Activated CD8-positive, alpha-beta T cell treated with anti-CD3 and anti-CD28 coated beads for 36 hours (primary cell): ENCODE results near the gene SEMA6B. TPM values are rescaled to one million over a fixed set of nuclear protein-coding genes. Genes with fewer than 3 reads are reported as not detected.

Source experiments
- ATAC-seq: fragments of 200-7000 bp; cut with Tn5 transposase; one replicate; pipeline ENCODE4 v1.10.0; 2021; ENCODE audit warnings: mild to moderate bottlenecking, moderate library complexity
- CTCF ChIA-PET: fragments of 350-600 bp; sonication (Branson Sonifier 250); formaldehyde crosslinking; loops from one replicate; lab custom pipeline; 2021; ENCODE audit warnings: antibody characterized with exemption; lab: Charles Lee
- POLR2A ChIA-PET: fragments of 350-600 bp; sonication (Branson Sonifier 250); formaldehyde crosslinking; loops from one replicate; lab custom pipeline; 2021; ENCODE audit warnings: antibody characterized with exemption; lab: Charles Lee
- DNase-seq: peaks from one replicate; pipeline ENCODE4 v3.0.0-alpha.2; 2020
- H3K27ac Mint-ChIP-seq: one replicate; pipeline ENCODE4 v1.8.0; 2021; ENCODE audit warnings: mild to moderate bottlenecking, mixed read lengths
- H3K27me3 Mint-ChIP-seq: one replicate; pipeline ENCODE4 v1.8.0; 2021; ENCODE audit warnings: mixed read lengths
- H3K36me3 Mint-ChIP-seq: one replicate; pipeline ENCODE4 v1.8.0; 2021; ENCODE audit warnings: low read depth, mixed read lengths
- H3K4me1 Mint-ChIP-seq: one replicate; pipeline ENCODE4 v1.8.0; 2021; ENCODE audit warnings: low read depth, mixed read lengths
- H3K4me3 Mint-ChIP-seq: one replicate; pipeline ENCODE4 v1.8.0; 2021; ENCODE audit warnings: mild to moderate bottlenecking, moderate library complexity, mixed read lengths
- H3K9me3 Mint-ChIP-seq: one replicate; pipeline ENCODE4 v1.8.0; 2021; ENCODE audit warnings: mixed read lengths
- intact Hi-C: fragments of 100-400 bp; cut with micrococcal nuclease; formaldehyde crosslinking; loops from one replicate; pipeline ENCODE4 v1.10.0; 2022
- total RNA-seq, 2 experiments: library from RNA; stranded (reverse); gene quantifications; one replicate each; pipeline ENCODE4 v1.2.3, GENCODE V29; 2021
- TF ChIP-seq, protein P1 (sequence below): fragments of 200-600 bp; IDR thresholded peaks from one replicate; pipeline ENCODE4 v1.8.0; 2022; ENCODE audit warnings: antibody characterized with exemption, mild to moderate bottlenecking

Gene SEMA6B
- total RNA-seq, 2 experiments from 2014 or later, result not detected

DNA sequence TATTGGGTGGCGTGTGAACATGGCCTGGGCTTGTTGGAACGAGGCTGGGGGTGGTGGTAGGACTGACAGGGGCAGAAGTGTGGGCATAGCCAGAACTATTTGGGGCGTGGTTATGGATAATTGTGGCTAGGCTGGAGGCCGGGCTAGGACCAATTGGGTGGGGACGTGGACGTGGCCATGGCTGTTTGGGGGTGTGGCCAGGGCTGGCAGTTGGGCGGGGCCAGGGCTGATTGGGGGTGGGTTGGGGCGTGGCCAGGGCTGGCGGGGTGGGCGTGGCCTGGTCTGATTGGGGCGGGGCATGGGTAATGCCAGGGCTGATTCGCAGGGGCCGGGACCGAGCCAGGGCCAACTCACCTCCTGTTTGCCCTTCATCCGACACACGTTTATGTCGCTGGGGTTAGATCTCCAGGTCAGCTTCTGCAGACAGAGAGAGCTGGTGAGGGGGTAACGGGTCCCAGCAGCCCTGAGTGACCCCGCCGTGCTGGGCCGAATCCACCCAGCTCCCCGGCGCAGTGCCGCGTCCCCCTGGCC lies 2.8 kb downstream of the SEMA6B start:
- Mint-ChIP-seq H3K4me1 (no peaks in the 10 kb centered on the region), H3K4me3 (no peak overlapping the region), H3K27me3 (peaks cover 2% of the 10 kb centered on the region), H3K27ac (no peak overlapping the region), H3K36me3 (no peaks in the 10 kb centered on the region), H3K9me3 (no peaks in the 10 kb centered on the region)
- ChIA-PET POLR2A (interaction anchor here (1.1 kb wide), 1 partner anchor 79 kb away, joined by 3 read pairs; no protein-coding TSS in a partner anchor), CTCF (interaction anchor here (1.1 to 3.4 kb wide), 3 partner anchors 10 to 80 kb away, joined by 4 to 16 read pairs (median 4); no protein-coding TSS in a partner anchor)
- peak; percentile 40 for DNase-seq
- intact Hi-C loops, result no loop called here
- TF ChIP-seq, protein P1, sequence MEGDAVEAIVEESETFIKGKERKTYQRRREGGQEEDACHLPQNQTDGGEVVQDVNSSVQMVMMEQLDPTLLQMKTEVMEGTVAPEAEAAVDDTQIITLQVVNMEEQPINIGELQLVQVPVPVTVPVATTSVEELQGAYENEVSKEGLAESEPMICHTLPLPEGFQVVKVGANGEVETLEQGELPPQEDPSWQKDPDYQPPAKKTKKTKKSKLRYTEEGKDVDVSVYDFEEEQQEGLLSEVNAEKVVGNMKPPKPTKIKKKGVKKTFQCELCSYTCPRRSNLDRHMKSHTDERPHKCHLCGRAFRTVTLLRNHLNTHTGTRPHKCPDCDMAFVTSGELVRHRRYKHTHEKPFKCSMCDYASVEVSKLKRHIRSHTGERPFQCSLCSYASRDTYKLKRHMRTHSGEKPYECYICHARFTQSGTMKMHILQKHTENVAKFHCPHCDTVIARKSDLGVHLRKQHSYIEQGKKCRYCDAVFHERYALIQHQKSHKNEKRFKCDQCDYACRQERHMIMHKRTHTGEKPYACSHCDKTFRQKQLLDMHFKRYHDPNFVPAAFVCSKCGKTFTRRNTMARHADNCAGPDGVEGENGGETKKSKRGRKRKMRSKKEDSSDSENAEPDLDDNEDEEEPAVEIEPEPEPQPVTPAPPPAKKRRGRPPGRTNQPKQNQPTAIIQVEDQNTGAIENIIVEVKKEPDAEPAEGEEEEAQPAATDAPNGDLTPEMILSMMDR, result no peak
- peak; percentile 68 for ATAC-seq

DNA sequence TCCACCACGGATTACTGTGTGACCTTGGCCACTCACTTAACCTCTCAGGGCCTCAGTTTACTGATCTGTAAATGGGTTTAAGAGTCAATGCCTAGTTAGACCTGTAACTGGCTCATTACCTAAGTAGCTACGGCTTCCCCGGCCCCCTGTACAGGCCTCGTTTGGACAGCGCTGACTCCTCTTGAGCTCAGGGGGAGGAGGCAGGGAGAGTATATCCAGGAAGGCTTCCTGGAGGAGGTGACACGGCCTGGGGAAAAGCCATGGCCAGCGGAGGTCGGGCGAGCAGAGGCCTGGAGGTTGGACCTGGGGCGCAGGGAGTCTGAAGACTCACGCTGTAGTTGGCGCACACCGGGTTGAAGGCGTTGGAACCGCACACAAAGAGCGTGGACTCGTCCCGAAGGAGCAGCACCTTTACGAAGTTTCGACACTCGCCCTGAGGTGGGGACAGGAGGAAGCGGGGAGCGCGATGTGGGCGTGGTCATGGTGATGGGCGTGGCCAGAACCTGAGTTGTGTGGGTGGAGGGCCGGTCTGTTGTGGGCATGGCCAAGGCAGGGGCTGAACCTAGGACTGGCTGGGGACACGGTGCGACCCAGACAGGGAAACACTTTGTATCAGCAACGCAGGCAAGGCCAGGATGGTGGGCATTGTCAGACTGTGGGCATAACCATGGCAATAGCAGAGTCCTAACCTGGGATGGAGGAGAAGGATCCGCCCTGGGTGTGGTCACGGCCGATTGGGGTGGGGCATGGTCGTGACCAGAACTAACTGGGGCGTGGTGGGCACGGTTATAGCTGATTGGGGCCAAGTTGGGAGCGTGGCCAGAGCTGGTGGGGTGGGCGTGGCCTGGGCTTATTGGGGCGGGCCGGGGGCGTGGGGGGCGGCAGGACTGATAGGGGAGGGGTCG lies 3.6 kb downstream of the SEMA6B start:
- Mint-ChIP-seq H3K4me3 (no peak overlapping the region), H3K36me3 (no peaks in the 10 kb centered on the region), H3K4me1 (no peaks in the 10 kb centered on the region), H3K9me3 (no peaks in the 10 kb centered on the region), H3K27me3 (peaks cover 2% of the 10 kb centered on the region), H3K27ac (no peak overlapping the region)
- TF ChIP-seq, protein P1, result no peak
- ChIA-PET CTCF (interaction anchor here (1.1 to 3.4 kb wide), 2 partner anchors 78 to 81 kb away, joined by 4 to 16 read pairs; no protein-coding TSS in a partner anchor), POLR2A (interaction anchor here (1.1 kb wide), 1 partner anchor 80 kb away, joined by 3 read pairs; no protein-coding TSS in a partner anchor)
- DNase-seq, result no peak
- intact Hi-C loops, result no loop called here
- no peak for ATAC-seq

DNA sequence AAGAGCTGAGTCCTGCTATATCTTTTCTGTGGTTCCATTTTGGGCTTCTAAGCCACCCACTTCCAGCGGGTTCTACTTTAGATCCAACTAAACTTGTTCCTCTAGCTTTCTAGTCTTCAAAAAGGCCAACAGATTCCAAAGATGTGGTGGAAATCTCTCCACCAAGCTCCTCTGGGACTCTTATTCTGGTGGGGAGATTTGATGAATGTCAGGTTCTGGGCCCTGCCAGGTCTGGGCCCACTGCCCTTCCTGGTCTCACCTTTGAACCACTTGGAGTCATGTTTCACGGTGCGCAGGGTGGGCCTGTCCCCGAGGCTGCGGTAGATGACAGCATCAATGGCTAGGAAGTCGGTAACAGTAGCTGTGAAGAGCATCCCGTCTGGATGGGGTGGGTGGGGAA lies 4.8 kb downstream of the SEMA6B start:
- no peak overlapping the region for H3K27ac Mint-ChIP-seq
- intact Hi-C loops, result no loop called here
- no peaks in the 10 kb centered on the region for H3K36me3 Mint-ChIP-seq
- peaks cover 5% of the 10 kb centered on the region for H3K27me3 Mint-ChIP-seq
- no peak overlapping the region for H3K4me3 Mint-ChIP-seq
- no peaks in the 10 kb centered on the region for H3K4me1 Mint-ChIP-seq
- no peaks in the 10 kb centered on the region for H3K9me3 Mint-ChIP-seq
- POLR2A ChIA-PET, result no interaction called here
- DNase-seq (no peak), ATAC-seq (no peak)
- CTCF ChIA-PET, result interaction anchor here (3.4 kb wide), 1 partner anchor 82 kb away, joined by 16 read pairs; no protein-coding TSS in a partner anchor
- TF ChIP-seq, protein P1, result no peak

DNA sequence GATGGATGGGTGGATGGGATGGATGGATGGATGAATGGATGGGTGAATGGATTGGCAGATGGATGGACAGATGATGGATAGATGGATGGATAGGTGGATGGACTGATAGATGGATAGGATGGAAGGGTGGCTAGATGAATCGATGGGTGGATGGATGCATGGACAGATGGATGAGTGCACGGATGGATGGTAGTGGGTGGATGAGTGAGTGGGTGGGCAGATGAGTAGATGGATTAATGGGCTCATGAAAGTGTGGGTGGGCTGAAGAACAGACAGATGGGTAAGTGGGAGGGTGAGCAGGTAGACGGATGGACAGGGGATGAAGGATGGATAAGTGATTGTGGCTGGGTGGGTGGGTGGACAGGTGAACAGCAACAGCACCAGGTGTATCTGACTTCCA lies 5.7 kb downstream of the SEMA6B start:
- Mint-ChIP-seq H3K4me3 (no peak overlapping the region), H3K27me3 (peaks cover 3% of the 10 kb centered on the region), H3K4me1 (no peaks in the 10 kb centered on the region), H3K9me3 (no peaks in the 10 kb centered on the region), H3K27ac (no peak overlapping the region), H3K36me3 (no peaks in the 10 kb centered on the region)
- DNase-seq, result no peak
- intact Hi-C loops, result no loop called here
- no peak for ATAC-seq
- TF ChIP-seq, protein P1, result no peak
- ChIA-PET POLR2A (no interaction called here), CTCF (no interaction called here)
